Adrenal gland (tissue), 12 donors: ENCODE measurements around the gene LCN15. TPM values are rescaled to one million over a fixed set of nuclear protein-coding genes. Genes with fewer than 3 reads are reported as not detected.

ENCODE experiments used
- DNase-seq, 7 donors: peaks; one replicate each; pipeline ENCODE4 v3.0.0-alpha.2; 2019 to 2020
- H3K27ac ChIP-seq, 5 donors: fragments of 200-600 bp; sonication (generic) in 4 of 5; 1 replicate in 3 of 5; 2 replicates in 2 of 5; pipeline versions ENCODE4 v1.5.1 to v1.8.0; 2016 to 2020; ENCODE audit warnings: mild to moderate bottlenecking in 1 of 5
- H3K27me3 ChIP-seq: fragments of 200-600 bp; 2 replicates; pipeline ENCODE4 v1.8.0; 2021
- H3K36me3 ChIP-seq, 2 donors: fragments of 200-600 bp; replicated peaks in 1 of 2; 1 replicate in 1 of 2; 2 replicates in 1 of 2; pipeline versions ENCODE4 v1.5.1 to v1.8.0; 2018 to 2022
- H3K4me1 ChIP-seq, 2 donors: fragments of 200-600 bp; replicated peaks in 1 of 2; 1 replicate in 1 of 2; 2 replicates in 1 of 2; pipeline versions ENCODE4 v1.5.1 to v1.8.0; 2018 to 2021
- H3K4me3 ChIP-seq, 4 donors: fragments of 200-600 bp; sonication (generic) in 3 of 4; one replicate each; pipeline ENCODE4 v1.5.1; 2016 to 2018
- H3K9me3 ChIP-seq, 3 donors: fragments of 200-600 bp; sonication (generic) in 1 of 3; replicated peaks in 1 of 3; 1 replicate in 2 of 3; 2 replicates in 1 of 3; pipeline versions ENCODE4 v1.5.1 to v1.8.0; 2016 to 2021
- POLR2A ChIP-seq, 2 donors: fragments of 450-650 bp; IDR thresholded peaks; one replicate each; pipeline ENCODE4 v1.6.1; 2017; ENCODE audit warnings: antibody characterized with exemption in 2 of 2, mild to moderate bottlenecking in 2 of 2, moderate library complexity in 1 of 2
- WGBS, 4 donors: extraction: QIAGEN DNeasy Blood & Tissue Kit in 2 of 4; methylation state at CpG; one replicate each; pipeline versions ENCODE4 v1.1.5 to v1.1.7; 2013 to 2017; 5-methylcytosine and 5-hydroxymethylcytosine counted together
- intact Hi-C, 2 donors: fragments of 100-400 bp; cut with DNase I; formaldehyde crosslinking; loops; one replicate each; pipeline versions ENCODE4 v1.14.1 to v1.15.0; 2022 to 2023
- polyA plus RNA-seq, 3 donors: library from polyadenylated mRNA; stranded (reverse); fragments of 200-250 nt in 2 of 3; fragments of 350-450 nt in 1 of 3; fragmentation: Illumina TruSeq in 1 of 3; extraction: RNeasy Lipid Tissue Mini Kit (QIAGEN cat#74804) in 1 of 3; gene quantifications; one replicate each; pipeline ENCODE4 v1.2.3, GENCODE V29; 2013 to 2014
- total RNA-seq, 9 donors: library from RNA; depleted of rRNA in 4 of 9; stranded (reverse); fragments of >200 nt in 4 of 9; fragments of 120-200 nt in 1 of 9; fragmentation: NEBNext Ultra II Directional in 1 of 9; extraction: Animal tissue kit (Norgen Biotek cat#: 25700) in 1 of 9; gene quantifications; one replicate each; pipeline versions ENCODE4 v1.1.0 to v1.2.4, GENCODE V29; 2013 to 2023
- TF ChIP-seq, protein P1 (sequence below), 6 experiments: fragments of 450-650 bp in 4 of 6; fragments of 200-600 bp in 2 of 6; sonication (generic) in 1 of 6; IDR thresholded peaks; 1 replicate in 5 of 6; 2 replicates in 1 of 6; pipeline versions ENCODE4 v1.5.1 to v1.8.0; 2016 to 2021; ENCODE audit warnings: antibody characterized with exemption in 6 of 6, mild to moderate bottlenecking in 2 of 6, moderate library complexity in 1 of 6
- donor health status: healthy with polysubstance abuse.
- donor health status: Bipolar disorder and iron deficiency.
- donor health status: DM: yes; HTN: yes; CAD: no.
- donor health status: DM: no; HTN: no; CAD: no.
- donor health status: DM: no; HTN: no; CAD: no.
- donor health status: DM: yes; HTN: yes; CAD: no.

The LCN15 gene
- total and polyA plus RNA-seq, 12 donors, result not detected

DNA sequence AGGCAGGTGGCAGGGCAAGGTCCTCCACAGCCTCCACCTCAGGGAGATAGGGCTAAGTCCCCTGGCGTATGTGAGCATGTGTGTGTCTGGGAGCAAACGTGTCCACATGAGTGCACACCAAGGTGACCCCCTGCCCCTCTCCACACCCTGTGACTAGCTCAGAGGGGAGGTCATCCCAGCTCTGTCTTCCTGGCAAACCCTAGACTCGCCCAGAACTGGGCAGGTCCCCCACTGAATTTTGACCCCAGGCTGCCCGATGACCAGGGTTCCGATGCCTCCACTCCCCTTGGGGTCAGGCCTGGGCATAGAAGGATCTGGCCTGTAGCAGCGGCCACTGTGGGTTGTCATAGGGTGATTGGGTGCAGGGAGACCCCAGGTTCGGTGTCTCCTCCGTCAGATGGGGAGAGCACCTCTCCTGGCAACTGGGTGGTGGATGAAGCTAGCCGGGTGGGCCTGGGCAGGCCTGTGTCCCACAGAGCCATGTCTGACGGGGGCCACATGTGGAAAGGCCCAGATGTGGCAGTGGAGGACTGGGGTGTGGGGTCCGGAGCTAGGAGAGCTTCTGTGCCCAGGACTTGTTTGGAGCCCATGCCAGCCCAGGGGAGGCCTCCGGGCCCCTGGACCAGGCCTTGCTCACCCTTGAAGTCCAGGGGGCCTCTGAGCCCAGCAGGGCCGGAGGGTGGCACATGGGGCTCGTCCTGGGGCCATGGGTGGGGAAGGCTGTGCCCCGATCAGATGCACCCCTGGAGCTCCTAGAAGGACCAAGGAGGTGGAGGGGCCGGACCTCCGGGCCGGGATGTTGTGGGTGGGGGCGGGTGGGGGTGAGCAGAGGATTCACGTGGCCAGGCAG, 45.7 kb downstream of the LCN15 start:
- 72 to 88% (median 78%) methylated on average over 6 to 20 of the region's 20 CpGs for WGBS, 4 donors

DNA sequence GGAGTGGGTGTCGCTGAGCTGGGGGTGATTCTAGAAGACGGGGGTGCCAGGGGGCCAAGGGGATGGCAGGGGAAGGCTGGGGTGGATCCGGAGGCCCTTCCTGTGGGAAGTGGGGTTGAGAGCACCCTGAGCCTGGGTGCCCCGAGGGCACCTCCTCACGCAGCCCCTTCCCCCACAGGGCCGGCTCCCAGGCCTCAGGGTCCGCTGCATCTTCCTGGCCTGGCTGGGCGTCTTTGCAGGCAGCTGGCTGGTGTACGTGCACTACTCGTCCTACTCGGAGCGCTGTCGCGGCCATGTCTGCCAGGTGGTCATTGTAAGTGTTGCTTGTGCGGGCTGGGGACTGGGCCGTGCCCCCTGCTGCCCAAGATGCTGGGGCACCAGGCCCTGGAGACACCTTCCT, 46.9 kb downstream of the LCN15 start:
- H3K36me3 ChIP-seq, result peaks cover 0 to 2% of the 10 kb centered on the region in 2 donors
- intact Hi-C loops, result no loop called here
- DNase-seq, result no peak
- no peak overlapping the region for H3K4me3 ChIP-seq
- 68 to 84% (median 81%) methylated on average over 1 to 16 of the region's 16 CpGs for WGBS, 4 donors
- no peak overlapping the region for H3K27ac ChIP-seq
- H3K27me3 ChIP-seq, result peaks cover 19% of the 10 kb centered on the region
- TF ChIP-seq, protein P1, sequence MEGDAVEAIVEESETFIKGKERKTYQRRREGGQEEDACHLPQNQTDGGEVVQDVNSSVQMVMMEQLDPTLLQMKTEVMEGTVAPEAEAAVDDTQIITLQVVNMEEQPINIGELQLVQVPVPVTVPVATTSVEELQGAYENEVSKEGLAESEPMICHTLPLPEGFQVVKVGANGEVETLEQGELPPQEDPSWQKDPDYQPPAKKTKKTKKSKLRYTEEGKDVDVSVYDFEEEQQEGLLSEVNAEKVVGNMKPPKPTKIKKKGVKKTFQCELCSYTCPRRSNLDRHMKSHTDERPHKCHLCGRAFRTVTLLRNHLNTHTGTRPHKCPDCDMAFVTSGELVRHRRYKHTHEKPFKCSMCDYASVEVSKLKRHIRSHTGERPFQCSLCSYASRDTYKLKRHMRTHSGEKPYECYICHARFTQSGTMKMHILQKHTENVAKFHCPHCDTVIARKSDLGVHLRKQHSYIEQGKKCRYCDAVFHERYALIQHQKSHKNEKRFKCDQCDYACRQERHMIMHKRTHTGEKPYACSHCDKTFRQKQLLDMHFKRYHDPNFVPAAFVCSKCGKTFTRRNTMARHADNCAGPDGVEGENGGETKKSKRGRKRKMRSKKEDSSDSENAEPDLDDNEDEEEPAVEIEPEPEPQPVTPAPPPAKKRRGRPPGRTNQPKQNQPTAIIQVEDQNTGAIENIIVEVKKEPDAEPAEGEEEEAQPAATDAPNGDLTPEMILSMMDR (IDR thresholded peaks at IDR 0.05), result no peak
- TF ChIP-seq POLR2A (IDR thresholded peaks at IDR 0.05), result no peak
- H3K9me3 ChIP-seq, result no peaks in the 10 kb centered on the region
- H3K4me1 ChIP-seq, result no peaks in the 10 kb centered on the region

More for the DNA sequence above, 45.7 kb downstream of the LCN15 start:
- intact Hi-C loops, result no loop called here
- peaks cover 0 to 14% of the 10 kb centered on the region in 2 donors for H3K36me3 ChIP-seq
- DNase-seq, result no peak
- no peaks in the 10 kb centered on the region for H3K9me3 ChIP-seq
- no peak overlapping the region for H3K4me3 ChIP-seq
- TF ChIP-seq, protein P1 (IDR thresholded peaks at IDR 0.05), result no peak
- TF ChIP-seq POLR2A (IDR thresholded peaks at IDR 0.05), result no peak
- H3K27me3 ChIP-seq, result peaks cover 10% of the 10 kb centered on the region
- H3K4me1 ChIP-seq, result no peaks in the 10 kb centered on the region
- no peak overlapping the region for H3K27ac ChIP-seq

DNA sequence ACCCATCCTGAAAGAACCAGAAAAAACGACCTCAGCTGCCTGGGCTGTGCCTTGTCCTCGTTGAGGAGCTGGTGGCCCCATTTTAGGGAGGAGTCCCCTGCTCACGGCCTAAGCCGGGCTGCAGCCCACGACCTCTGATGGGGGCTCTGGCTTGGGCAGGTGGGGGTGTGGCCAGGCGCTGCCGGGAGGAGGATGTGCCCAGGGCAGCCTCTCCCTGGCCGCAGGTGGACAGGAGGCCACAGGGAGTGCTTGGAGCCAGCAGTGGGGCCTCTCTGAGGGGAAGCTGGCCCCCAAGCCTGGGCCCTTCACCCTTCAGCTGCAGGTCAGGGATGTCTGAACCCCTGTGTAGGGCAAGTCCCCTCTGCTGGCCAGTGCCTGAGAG, 49.4 kb downstream of the LCN15 start:
- intact Hi-C loops, result no loop called here
- TF ChIP-seq, protein P1 (IDR thresholded peaks at IDR 0.05), result no peak
- TF ChIP-seq POLR2A (IDR thresholded peaks at IDR 0.05), result no peak
- H3K4me1 ChIP-seq, result peaks cover 0 to 4% of the 10 kb centered on the region in 2 donors
- no peaks in the 10 kb centered on the region for H3K36me3 ChIP-seq
- H3K27ac ChIP-seq, result peak overlapping the region in 3 of 5 donors; percentile 21 to 58 (median 30)
- H3K9me3 ChIP-seq, result no peaks in the 10 kb centered on the region
- H3K4me3 ChIP-seq, result no peak overlapping the region
- H3K27me3 ChIP-seq, result peaks cover 19% of the 10 kb centered on the region
- 26 to 46% (median 42%) methylated on average over 1 to 8 of the region's 8 CpGs for WGBS, 4 donors
- DNase-seq, result no peak

DNA sequence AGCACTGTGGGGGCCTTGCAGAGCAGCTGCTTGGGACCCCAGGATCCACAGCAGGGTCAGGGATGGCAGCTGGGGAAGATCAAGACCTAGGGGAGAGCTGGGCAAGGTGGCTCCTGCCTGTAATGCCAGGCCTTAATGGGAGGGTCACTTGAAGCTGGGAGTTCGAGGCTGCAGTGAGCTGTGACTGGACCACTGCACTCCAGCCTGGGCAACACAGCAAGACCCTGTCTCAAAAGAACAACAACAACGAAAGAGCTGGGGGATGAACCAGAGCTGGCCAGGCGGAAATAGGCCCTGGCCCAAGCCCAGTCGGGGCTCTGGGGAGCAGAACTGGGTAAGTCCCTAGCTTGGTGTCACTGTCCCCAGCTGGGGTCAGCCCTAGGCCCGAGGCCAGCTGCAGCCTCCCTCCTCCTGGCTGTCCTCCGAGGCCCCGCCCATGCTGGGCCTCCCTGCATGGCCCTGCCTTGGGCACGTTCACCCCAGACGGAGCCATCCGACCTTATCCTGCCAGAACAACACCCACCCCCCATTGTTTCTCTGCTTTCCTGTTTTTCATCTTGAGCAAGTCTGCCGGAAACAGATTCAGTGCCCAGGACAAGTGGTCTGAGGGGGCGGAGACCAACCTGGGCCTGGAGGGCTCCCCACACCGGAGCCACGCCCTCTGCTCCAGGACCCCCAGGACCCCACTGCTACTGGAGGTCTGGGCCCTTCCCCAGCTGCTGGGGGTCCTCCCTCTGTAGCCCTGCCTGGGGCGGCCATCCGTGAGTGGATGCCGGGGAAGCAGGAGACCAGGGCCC, 50.0 kb downstream of the LCN15 start:
- Histone ChIP-seq H3K36me3 (no peaks in the 10 kb centered on the region), H3K27me3 (peaks cover 19% of the 10 kb centered on the region), H3K4me1 (peaks cover 0 to 4% of the 10 kb centered on the region in 2 donors), H3K4me3 (no peak overlapping the region), H3K9me3 (no peaks in the 10 kb centered on the region), H3K27ac (peak overlapping the region in 3 of 5 donors; percentile 21 to 58 (median 30))
- DNase-seq, result peak in 3 of 7 donors; percentile 29 to 50 (median 31)
- WGBS, 4 donors, result 36 to 65% (median 60%) methylated on average over 11 to 17 of the region's 17 CpGs
- no peak for TF ChIP-seq POLR2A (IDR thresholded peaks at IDR 0.05)
- TF ChIP-seq, protein P1 (IDR thresholded peaks at IDR 0.05), result no peak
- intact Hi-C loops, result no loop called here
